Stimulated activated CD8-positive, alpha-beta memory T cell treated with anti-CD3 and anti-CD28 coated beads, Interleukin-2, amount 100 ng/mL, for 48 hours (primary cell): Measurements from ENCODE around the gene DENND6B.
"Not testable (repeated sequence)": the region's sequence is repeated elsewhere in the genome, so short reads cannot be mapped to it uniquely, and the experiment has no call there.

Experiments used
- DNase-seq, 2 donors: peaks; one replicate each; pipeline ENCODE4 v3.0.0-alpha.2; 2020; ENCODE audit warnings: low read depth in 2 of 2

DENND6B gene

GRCh38 chr22:50326956-50327710 lies at the start of gene DENND6B:
DENND6B (minus strand) TSS chr22:50327012; CDS start chr22:50326988, 24 bp downstream.
- peak; percentile 54 to 75 for DNase-seq

- no peak for DNase-seq
Measured at GRCh38 chr22:50376085-50376651, 49.4 kb upstream of the DENND6B start.

GRCh38 chr22:50371101-50371648 lies 44.4 kb upstream of the DENND6B start:
- no peak for DNase-seq

- no peak for DNase-seq
Measured at GRCh38 chr22:50367778-50368500, 41.1 kb upstream of the DENND6B start.

- not testable (repeated sequence) for DNase-seq
Measured at GRCh38 chr22:50363803-50364194, 37.0 kb upstream of the DENND6B start.

GRCh38 chr22:50363166-50363802 lies 36.5 kb upstream of the DENND6B start:
- DNase-seq: no peak

GRCh38 chr22:50361688-50362087 lies 34.9 kb upstream of the DENND6B start:
- DNase-seq: no peak

- no peak for DNase-seq
Measured at GRCh38 chr22:50361222-50361621, 34.4 kb upstream of the DENND6B start.

- DNase-seq: no peak
Measured at GRCh38 chr22:50360578-50360977, 33.8 kb upstream of the DENND6B start.

GRCh38 chr22:50357756-50358155 lies 30.9 kb upstream of the DENND6B start:
- no peak for DNase-seq

GRCh38 chr22:50357222-50357621 lies 30.4 kb upstream of the DENND6B start:
- DNase-seq: no peak

- no peak for DNase-seq
Measured at GRCh38 chr22:50356186-50356585, 29.4 kb upstream of the DENND6B start.

- no peak for DNase-seq
Measured at GRCh38 chr22:50348058-50348457, 21.2 kb upstream of the DENND6B start.

- no peak for DNase-seq
Measured at GRCh38 chr22:50347157-50347556, 20.3 kb upstream of the DENND6B start.

GRCh38 chr22:50346470-50346869 lies 19.7 kb upstream of the DENND6B start:
- DNase-seq: no peak

- no peak for DNase-seq
Measured at GRCh38 chr22:50343541-50343935, 16.7 kb upstream of the DENND6B start.

GRCh38 chr22:50342651-50343540 lies 16.1 kb upstream of the DENND6B start, which contains the start of gene PPP6R2:
PPP6R2 (plus strand) TSS chr22:50343327; CDS start chr22:50393909, 50,582 bp downstream.
- peak; percentile 82 to 88 for DNase-seq

- DNase-seq: peak; percentile 83 to 84
Measured at GRCh38 chr22:50341977-50342650, 15.3 kb upstream of the DENND6B start.

GRCh38 chr22:50339945-50340879 lies 13.4 kb upstream of the DENND6B start:
- no peak for DNase-seq
